Sigmoid colon (tissue), 7 donors: ENCODE measurements around the gene ZNF837. TPM values are rescaled to one million over a fixed set of nuclear protein-coding genes. Genes with fewer than 3 reads are reported as not detected.

Source experiments
- DNase-seq: peaks from one replicate; pipeline ENCODE4 v3.0.0-alpha.2; 2019
- H3K27ac ChIP-seq, 4 donors: fragments of 200-600 bp; sonication (generic); one replicate each; pipeline ENCODE4 v1.5.1; 2016 to 2019; ENCODE audit warnings: mild to moderate bottlenecking in 1 of 4
- H3K27me3 ChIP-seq, 3 donors: fragments of 200-600 bp; sonication (generic); one replicate each; pipeline ENCODE4 v1.5.1; 2019; ENCODE audit warnings: mild to moderate bottlenecking in 1 of 3
- H3K36me3 ChIP-seq, 4 donors: fragments of 200-600 bp; sonication (generic); one replicate each; pipeline ENCODE4 v1.5.1; 2016 to 2019
- H3K4me1 ChIP-seq, 4 donors: fragments of 200-600 bp; sonication (generic); one replicate each; pipeline ENCODE4 v1.5.1; 2017 to 2019
- H3K4me3 ChIP-seq, 4 donors: fragments of 200-600 bp; sonication (generic); one replicate each; pipeline ENCODE4 v1.5.1; 2017 to 2019; ENCODE audit warnings: mild to moderate bottlenecking in 2 of 4, moderate library complexity in 1 of 4
- H3K9me3 ChIP-seq, 4 donors: fragments of 200-600 bp in 3 of 4; sonication (generic) in 3 of 4; one replicate each; pipeline versions ENCODE4 v1.5.1 to v1.6.1; 2013 to 2019
- CTCF ChIP-seq, 4 experiments: fragments of 450-650 bp in 3 of 4; fragments of 200-600 bp in 1 of 4; IDR thresholded peaks; one replicate each; pipeline ENCODE4 v1.5.1; 2016 to 2019; ENCODE audit warnings: antibody characterized with exemption in 4 of 4, mild to moderate bottlenecking in 3 of 4, moderate library complexity in 2 of 4
- EP300 ChIP-seq, 4 donors: sonication (generic); formaldehyde crosslinking; IDR thresholded peaks; one replicate each; pipeline ENCODE4 v1.6.1; 2017; ENCODE audit warnings: antibody characterized with exemption in 4 of 4
- POLR2A ChIP-seq, 2 donors: fragments of 450-650 bp; IDR thresholded peaks; one replicate each; pipeline ENCODE4 v1.6.1; 2016; ENCODE audit warnings: antibody characterized with exemption in 2 of 2, mild to moderate bottlenecking in 2 of 2, moderate library complexity in 2 of 2
- POLR2AphosphoS5 ChIP-seq, 4 donors: sonication (generic); formaldehyde crosslinking; IDR thresholded peaks; one replicate each; pipeline ENCODE4 v1.6.1; 2017; ENCODE audit warnings: antibody characterized with exemption in 4 of 4
- WGBS, 2 donors: extraction: QIAGEN DNeasy Blood & Tissue Kit; methylation state at CpG; one replicate each; pipeline ENCODE4 v1.1.7; 2013; 5-methylcytosine and 5-hydroxymethylcytosine counted together
- intact Hi-C: fragments of 100-400 bp; cut with DNase I; formaldehyde crosslinking; loops from one replicate; pipeline ENCODE4 v1.15.1; 2023
- polyA plus RNA-seq, 3 donors: library from polyadenylated mRNA; stranded (reverse); fragments of 200-250 nt; gene quantifications; one replicate each; pipeline ENCODE4 v1.2.3, GENCODE V29; 2013
- total RNA-seq, 4 donors: library from RNA; depleted of rRNA; stranded (reverse); fragments of >200 nt; gene quantifications; one replicate each; pipeline ENCODE4 v1.1.0, GENCODE V29; 2016
- donor health status: healthy with polysubstance abuse.
- donor health status: Bipolar disorder and iron deficiency.
- donor health status: healthy.

ZNF837 gene
- total and polyA plus RNA-seq, 7 donors, result 0.66 to 2.5 (median 1.5) TPM

GRCh38 chr19:58372311-58373133 is 8.3 kb downstream of the ZNF837 start:
- Histone ChIP-seq H3K27me3 (peaks cover 0 to 8% (median 2%) of the 10 kb centered on the region in 3 donors), H3K27ac (no peak overlapping the region), H3K4me3 (no peak overlapping the region), H3K36me3 (no peaks in the 10 kb centered on the region), H3K9me3 (no peaks in the 10 kb centered on the region), H3K4me1 (no peaks in the 10 kb centered on the region)
- 82 to 87% methylated on average over 15 of the region's 15 CpGs for WGBS, 2 donors
- TF ChIP-seq POLR2AphosphoS5 (IDR thresholded peaks at IDR 0.05), result no peak
- TF ChIP-seq POLR2A (IDR thresholded peaks at IDR 0.05), result no peak
- no peak for TF ChIP-seq CTCF (IDR thresholded peaks at IDR 0.05)
- TF ChIP-seq EP300 (IDR thresholded peaks at IDR 0.05), result no peak
- intact Hi-C loops, result no loop called here
- DNase-seq, result no peak

- Histone ChIP-seq H3K36me3 (no peaks in the 10 kb centered on the region), H3K4me1 (no peaks in the 10 kb centered on the region), H3K9me3 (no peaks in the 10 kb centered on the region), H3K27ac (no peak overlapping the region), H3K4me3 (no peak overlapping the region), H3K27me3 (peaks cover 0 to 18% (median 13%) of the 10 kb centered on the region in 3 donors)
- no peak for DNase-seq
- intact Hi-C loops, result no loop called here
- TF ChIP-seq CTCF (IDR thresholded peaks at IDR 0.05) (no peak), POLR2A (IDR thresholded peaks at IDR 0.05) (no peak), EP300 (IDR thresholded peaks at IDR 0.05) (no peak), POLR2AphosphoS5 (IDR thresholded peaks at IDR 0.05) (no peak)
- WGBS, 2 donors, result 91 to 95% methylated on average over 68 of the region's 68 CpGs
These were observed 12.1 kb downstream of the ZNF837 start for GRCh38 chr19:58368561-58369360.

GRCh38 chr19:58367698-58368454 is 13.0 kb downstream of the ZNF837 start:
- no peaks in the 10 kb centered on the region for H3K4me1 ChIP-seq
- intact Hi-C loops, result no loop called here
- H3K27me3 ChIP-seq, result peaks cover 0 to 18% (median 13%) of the 10 kb centered on the region in 3 donors
- H3K4me3 ChIP-seq, result no peak overlapping the region
- H3K36me3 ChIP-seq, result no peaks in the 10 kb centered on the region
- 73 to 91% methylated on average over 106 of the region's 106 CpGs for WGBS, 2 donors
- H3K27ac ChIP-seq, result no peak overlapping the region
- TF ChIP-seq CTCF (IDR thresholded peaks at IDR 0.05) (no peak), POLR2A (IDR thresholded peaks at IDR 0.05) (no peak), EP300 (IDR thresholded peaks at IDR 0.05) (no peak), POLR2AphosphoS5 (IDR thresholded peaks at IDR 0.05) (no peak)
- no peak for DNase-seq
- H3K9me3 ChIP-seq, result no peaks in the 10 kb centered on the region

- Histone ChIP-seq H3K4me3 (no peak overlapping the region), H3K36me3 (no peaks in the 10 kb centered on the region), H3K27ac (no peak overlapping the region), H3K9me3 (no peaks in the 10 kb centered on the region), H3K4me1 (peaks cover 0 to 2% (median under 1%) of the 10 kb centered on the region in 4 donors), H3K27me3 (peaks cover 0 to 18% (median 13%) of the 10 kb centered on the region in 3 donors)
- 92 to 95% methylated on average over 32 of the region's 32 CpGs for WGBS, 2 donors
- no peak for DNase-seq
- intact Hi-C loops, result no loop called here
- TF ChIP-seq CTCF (IDR thresholded peaks at IDR 0.05) (no peak), EP300 (IDR thresholded peaks at IDR 0.05) (no peak), POLR2AphosphoS5 (IDR thresholded peaks at IDR 0.05) (no peak), POLR2A (IDR thresholded peaks at IDR 0.05) (no peak)
These were observed 14.0 kb downstream of the ZNF837 start for GRCh38 chr19:58366585-58367430.
